SK-N-SH treated with all-trans-retinoic acid at 6 μM for 48 hours (cell line): ENCODE results near the gene DMRT3.

Source experiments
- ATAC-seq: fragments of 200-7000 bp; cut with Tn5 transposase; 3 replicates; pipeline ENCODE4 v1.9.1; 2020; ENCODE audit warnings: mild to moderate bottlenecking, moderate library complexity
- ARNTL ChIP-seq: fragments of 450-650 bp; formaldehyde crosslinking; IDR thresholded peaks from 2 replicates; pipeline ENCODE4 v1.5.0; 2020; ENCODE audit warnings: low read depth, mild to moderate bottlenecking, moderate library complexity, borderline replicate concordance
- CSRNP3 ChIP-seq: fragments of 250-450 bp; sonication (Bioruptor Pico); IDR thresholded peaks from 2 replicates; pipeline ENCODE4 v1.5.1; 2021; ENCODE audit warnings: mild to moderate bottlenecking, moderate library complexity
- POU6F1 ChIP-seq: fragments of 250-450 bp; sonication (Bioruptor Pico); IDR thresholded peaks from 2 replicates; pipeline ENCODE4 v1.8.0; 2021; ENCODE audit warnings: low read depth, mild to moderate bottlenecking, moderate library complexity, borderline replicate concordance
- SNAI2 ChIP-seq: fragments of 250-450 bp; sonication (Bioruptor Pico); IDR thresholded peaks from 2 replicates; pipeline ENCODE4 v1.5.0; 2020; ENCODE audit warnings: mild to moderate bottlenecking, moderate library complexity
- ZNF8 ChIP-seq: fragments of 450-650 bp; formaldehyde crosslinking; IDR thresholded peaks from 2 replicates; pipeline ENCODE4 v1.5.0; 2020; ENCODE audit warnings: mild to moderate bottlenecking, moderate library complexity

The DMRT3 gene

GRCh38 chr9:1034271-1034670, 57.8 kb downstream of the DMRT3 start (continued):
- TF ChIP-seq CSRNP3 (no peak), POU6F1 (no peak), ZNF8 (CRISPR knock-in tag) (no peak), ARNTL (CRISPR knock-in tag) (no peak)

- ATAC-seq, result no peak
Observed at GRCh38 chr9:1039589-1039988, 63.1 kb downstream of the DMRT3 start.

More at GRCh38 chr9:1039589-1039988, 63.1 kb downstream of the DMRT3 start:
- TF ChIP-seq ARNTL (CRISPR knock-in tag) (no peak), SNAI2 (CRISPR knock-in tag) (no peak)
